ENCODE results near the gene RUNX3.
"Not testable (repeated sequence)": the region's sequence is repeated elsewhere in the genome, so short reads cannot be mapped to it uniquely, and the experiment has no call there.

Gene RUNX3

GRCh38 chr1:24900985-24901781, 28.9 kb downstream of the RUNX3 start:
- DNase-seq (ENCODE audit: low spot score): no peak

- no peak for DNase-seq (ENCODE audit: low spot score)
These were observed 29.6 kb downstream of the RUNX3 start for GRCh38 chr1:24900486-24900849.

- no peak for DNase-seq (ENCODE audit: low spot score)
These were observed 30.2 kb downstream of the RUNX3 start for GRCh38 chr1:24899581-24900485.

- no peak for DNase-seq (ENCODE audit: low spot score)
These were observed 31.1 kb downstream of the RUNX3 start for GRCh38 chr1:24898909-24899439.

- DNase-seq (ENCODE audit: low spot score): peak; percentile 19
These were observed 31.7 kb downstream of the RUNX3 start for GRCh38 chr1:24898152-24898908.

GRCh38 chr1:24897263-24898151, 32.6 kb downstream of the RUNX3 start:
- DNase-seq (ENCODE audit: low spot score): no peak

GRCh38 chr1:24896596-24897262, 33.3 kb downstream of the RUNX3 start:
- DNase-seq (ENCODE audit: low spot score): no peak

- DNase-seq (ENCODE audit: low spot score): no peak
These were observed 33.9 kb downstream of the RUNX3 start for GRCh38 chr1:24896176-24896575.

GRCh38 chr1:24895511-24895910, 34.6 kb downstream of the RUNX3 start:
- no peak for DNase-seq (ENCODE audit: low spot score)

GRCh38 chr1:24894002-24894401, 36.1 kb downstream of the RUNX3 start:
- no peak for DNase-seq (ENCODE audit: low spot score)

GRCh38 chr1:24893431-24893830, 36.6 kb downstream of the RUNX3 start:
- no peak for DNase-seq (ENCODE audit: low spot score)

GRCh38 chr1:24892188-24893153, 37.6 kb downstream of the RUNX3 start:
- no peak for DNase-seq (ENCODE audit: low spot score)

- DNase-seq (ENCODE audit: low spot score): not testable (repeated sequence)
These were observed 38.7 kb downstream of the RUNX3 start for GRCh38 chr1:24891367-24891766.

GRCh38 chr1:24890887-24891286, 39.2 kb downstream of the RUNX3 start:
- DNase-seq (ENCODE audit: low spot score): no peak

- DNase-seq (ENCODE audit: low spot score): no peak
These were observed 41.0 kb downstream of the RUNX3 start for GRCh38 chr1:24888971-24889676.

- DNase-seq (ENCODE audit: low spot score): no peak
These were observed 41.8 kb downstream of the RUNX3 start for GRCh38 chr1:24888061-24888970.

- no peak for DNase-seq (ENCODE audit: low spot score)
These were observed 43.8 kb downstream of the RUNX3 start for GRCh38 chr1:24886241-24886640.

- no peak for DNase-seq (ENCODE audit: low spot score)
These were observed 45.3 kb downstream of the RUNX3 start for GRCh38 chr1:24884751-24885150.

Data from cerebellar cortex (tissue), 1 donor.